OCI-LY1 (cell line): ENCODE data around the gene H3-3A.
A peak's percentile ranks its signal among the peaks of the same experiment; 100 is the strongest.

ENCODE experiments used
- H2AFZ ChIP-seq: fragments of 200-600 bp; sonication (generic), shearing (Covaris generic); 2 replicates; pipeline ENCODE4 v1.6.0; 2014; ENCODE audit warnings: antibody characterized with exemption, mild to moderate bottlenecking, low read length
- H3F3A ChIP-seq: fragments of 200-600 bp; sonication (generic), shearing (Covaris generic); 2 replicates; pipeline ENCODE4 v1.6.0; 2014; ENCODE audit warnings: mild to moderate bottlenecking, antibody characterized with exemption, low read length, moderate library complexity; ENCODE audit not compliant: insufficient read depth
- H3K27ac ChIP-seq: fragments of 200-600 bp; sonication (generic); 2 replicates; pipeline ENCODE4 v1.5.1; 2014; ENCODE audit warnings: low read length, mixed run types, mild to moderate bottlenecking, low read depth; ENCODE audit not compliant: poor library complexity, severe bottlenecking
- H3K27me3 ChIP-seq: fragments of 200-600 bp; sonication (generic); 2 replicates; pipeline ENCODE4 v1.6.0; 2014; ENCODE audit warnings: antibody characterized with exemption, mild to moderate bottlenecking, low read length, moderate library complexity; ENCODE audit not compliant: insufficient read depth
- H3K36me3 ChIP-seq: fragments of 200-600 bp; sonication (generic); 2 replicates; pipeline ENCODE4 v1.6.1; 2014; ENCODE audit warnings: mild to moderate bottlenecking, antibody characterized with exemption, low read length, moderate library complexity, mixed read lengths; ENCODE audit not compliant: insufficient read depth
- H3K4me1 ChIP-seq: fragments of 200-600 bp; sonication (generic); 2 replicates; pipeline ENCODE4 v1.5.1; 2014; ENCODE audit warnings: mild to moderate bottlenecking, low read length, moderate library complexity; ENCODE audit not compliant: insufficient read depth, severe bottlenecking
- H3K4me2 ChIP-seq: fragments of 200-600 bp; sonication (generic), shearing (Covaris generic); 2 replicates; pipeline ENCODE4 v1.6.1; 2014; ENCODE audit warnings: low read length
- H3K4me3 ChIP-seq: fragments of 200-600 bp; sonication (generic); 2 replicates; pipeline ENCODE4 v1.5.1; 2014; ENCODE audit warnings: low read length, low read depth, mild to moderate bottlenecking, mixed read lengths; ENCODE audit not compliant: poor library complexity, severe bottlenecking
- H3K79me2 ChIP-seq: fragments of 200-600 bp; shearing (Covaris generic); 2 replicates; pipeline ENCODE4 v1.6.1; 2016; ENCODE audit warnings: mixed run types, low read length, mixed read lengths; ENCODE audit not compliant: insufficient read depth
- H3K9ac ChIP-seq: fragments of 200-600 bp; sonication (generic), shearing (Covaris generic); 2 replicates; pipeline ENCODE4 v1.6.1; 2014; ENCODE audit warnings: mild to moderate bottlenecking, low read length, mixed read lengths
- H3K9me2 ChIP-seq: fragments of 200-600 bp; sonication (generic), shearing (Covaris generic); 2 replicates; pipeline ENCODE4 v1.6.1; 2014; ENCODE audit warnings: low read depth, mild to moderate bottlenecking, low read length, mixed read lengths
- H3K9me3 ChIP-seq: fragments of 200-600 bp; shearing (Covaris generic); 2 replicates; pipeline ENCODE4 v1.6.1; 2014; ENCODE audit warnings: low read length, mixed read lengths
- H4K20me1 ChIP-seq: fragments of 200-600 bp; sonication (generic), shearing (Covaris generic); 2 replicates; pipeline ENCODE4 v1.6.0; 2016; ENCODE audit warnings: mild to moderate bottlenecking, low read length; ENCODE audit not compliant: insufficient read depth
- EZH2 ChIP-seq: fragments of 200-600 bp; sonication (generic), shearing (Covaris generic); IDR thresholded peaks from 2 replicates; pipeline ENCODE4 v1.8.0; 2017; ENCODE audit warnings: borderline replicate concordance, mixed run types, mild to moderate bottlenecking, antibody characterized with exemption, low read length, moderate library complexity, mixed read lengths
- TF ChIP-seq, protein P1 (sequence below): fragments of 200-600 bp; sonication (generic), shearing (Covaris generic); IDR thresholded peaks from 2 replicates; pipeline ENCODE4 v1.5.1; 2017; ENCODE audit warnings: mild to moderate bottlenecking, antibody characterized with exemption, low read length, moderate library complexity, mixed read lengths

The H3-3A gene

DNA sequence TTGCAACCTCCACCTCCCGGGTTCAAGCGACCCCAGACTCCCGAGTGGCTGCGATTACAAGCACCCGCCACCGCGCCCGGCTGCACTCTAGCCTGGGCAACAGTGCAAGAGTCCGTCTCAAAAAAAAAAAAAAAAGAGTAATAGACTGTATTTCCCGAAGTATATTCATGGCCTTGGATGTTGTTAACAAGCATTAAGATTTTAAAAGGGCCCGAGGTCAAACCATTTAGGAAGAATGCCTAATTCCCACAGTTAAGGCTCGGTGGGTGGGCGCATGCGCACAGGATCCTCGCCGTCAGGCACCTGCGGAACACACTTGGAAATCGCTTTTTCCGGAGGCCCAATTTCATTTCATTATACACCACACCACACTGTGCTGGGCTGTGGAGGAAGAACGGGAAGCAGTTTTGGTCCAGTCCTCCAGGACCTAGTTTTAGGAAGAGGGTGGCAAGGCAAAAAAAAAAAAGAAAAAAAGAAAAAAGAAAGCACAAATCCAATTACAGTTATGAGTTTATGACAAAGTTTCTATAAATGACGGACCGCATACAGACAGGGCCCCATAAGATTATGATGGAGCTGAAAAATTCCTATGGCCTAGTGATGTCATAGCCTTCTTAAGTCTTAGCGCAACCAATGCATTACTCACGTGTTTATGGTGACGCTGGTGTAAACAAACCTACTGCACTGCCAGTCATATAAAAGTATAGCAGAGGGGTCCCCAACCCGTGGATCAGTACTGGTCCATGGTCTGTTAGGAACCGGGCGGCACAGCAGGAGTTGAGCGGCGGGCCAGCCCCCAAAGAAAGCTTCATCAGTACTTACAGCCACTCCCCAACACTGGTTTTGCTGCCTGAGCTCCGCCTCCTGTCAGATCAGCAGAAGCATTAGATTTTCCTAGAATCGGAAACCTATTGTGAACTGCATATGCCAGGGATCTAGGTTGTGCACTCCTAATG, 38.2 kb downstream of the H3-3A start:
- Histone ChIP-seq H3K4me2 (peak overlapping the region; percentile 85), H3F3A (no peaks in the 10 kb centered on the region), H3K79me2 (no peaks in the 10 kb centered on the region), H3K27ac (no peak overlapping the region), H3K36me3 (no peaks in the 10 kb centered on the region), H3K9ac (peak overlapping the region; percentile 36), H2AFZ (no peak overlapping the region), H4K20me1 (no peaks in the 10 kb centered on the region), H3K9me2 (no peaks in the 10 kb centered on the region), H3K27me3 (peaks cover 15% of the 10 kb centered on the region; the same call in 1 of the 2 replicates), H3K9me3 (no peaks in the 10 kb centered on the region), H3K4me1 (peaks cover 12% of the 10 kb centered on the region), H3K4me3 (peak overlapping the region; percentile 60)
- TF ChIP-seq EZH2 = no peak
- TF ChIP-seq, protein P1, sequence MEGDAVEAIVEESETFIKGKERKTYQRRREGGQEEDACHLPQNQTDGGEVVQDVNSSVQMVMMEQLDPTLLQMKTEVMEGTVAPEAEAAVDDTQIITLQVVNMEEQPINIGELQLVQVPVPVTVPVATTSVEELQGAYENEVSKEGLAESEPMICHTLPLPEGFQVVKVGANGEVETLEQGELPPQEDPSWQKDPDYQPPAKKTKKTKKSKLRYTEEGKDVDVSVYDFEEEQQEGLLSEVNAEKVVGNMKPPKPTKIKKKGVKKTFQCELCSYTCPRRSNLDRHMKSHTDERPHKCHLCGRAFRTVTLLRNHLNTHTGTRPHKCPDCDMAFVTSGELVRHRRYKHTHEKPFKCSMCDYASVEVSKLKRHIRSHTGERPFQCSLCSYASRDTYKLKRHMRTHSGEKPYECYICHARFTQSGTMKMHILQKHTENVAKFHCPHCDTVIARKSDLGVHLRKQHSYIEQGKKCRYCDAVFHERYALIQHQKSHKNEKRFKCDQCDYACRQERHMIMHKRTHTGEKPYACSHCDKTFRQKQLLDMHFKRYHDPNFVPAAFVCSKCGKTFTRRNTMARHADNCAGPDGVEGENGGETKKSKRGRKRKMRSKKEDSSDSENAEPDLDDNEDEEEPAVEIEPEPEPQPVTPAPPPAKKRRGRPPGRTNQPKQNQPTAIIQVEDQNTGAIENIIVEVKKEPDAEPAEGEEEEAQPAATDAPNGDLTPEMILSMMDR = no peak

DNA sequence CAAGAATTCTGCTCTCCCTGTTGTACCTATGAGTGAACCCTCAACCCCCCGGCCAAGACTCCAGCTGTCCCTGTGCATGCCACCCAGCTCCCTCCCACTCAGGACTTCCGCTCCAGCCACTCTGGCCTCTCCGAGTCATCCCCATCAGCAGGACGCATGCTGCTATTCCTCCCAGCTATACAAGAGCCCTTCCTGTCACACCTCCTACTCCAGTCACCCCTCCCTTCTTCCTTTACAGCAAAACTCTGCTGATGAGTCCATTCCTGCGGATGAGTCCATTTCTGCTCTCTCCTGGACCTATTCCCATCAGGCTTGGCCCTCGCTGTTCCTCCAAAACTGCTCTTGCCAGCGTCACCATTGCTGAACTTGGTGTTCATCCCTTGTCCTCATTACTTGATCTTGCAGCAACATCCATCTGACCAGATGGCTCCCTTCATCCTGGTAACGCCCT, 42.2 kb downstream of the H3-3A start:
- TF ChIP-seq, protein P1 = no peak
- no peak for TF ChIP-seq EZH2
- no peak overlapping the region for H3K9ac ChIP-seq
- H3F3A ChIP-seq = no peaks in the 10 kb centered on the region
- H3K36me3 ChIP-seq = no peaks in the 10 kb centered on the region
- H3K27me3 ChIP-seq = peaks cover 5% of the 10 kb centered on the region; the same call in 1 of the 2 replicates
- H3K9me2 ChIP-seq = no peaks in the 10 kb centered on the region
- no peaks in the 10 kb centered on the region for H3K79me2 ChIP-seq
- H3K4me3 ChIP-seq = no peak overlapping the region
- H3K4me1 ChIP-seq = peaks cover 12% of the 10 kb centered on the region
- H3K9me3 ChIP-seq = no peaks in the 10 kb centered on the region
- no peak overlapping the region for H2AFZ ChIP-seq
- H4K20me1 ChIP-seq = no peaks in the 10 kb centered on the region
- H3K27ac ChIP-seq = no peak overlapping the region
- no peak overlapping the region for H3K4me2 ChIP-seq

DNA sequence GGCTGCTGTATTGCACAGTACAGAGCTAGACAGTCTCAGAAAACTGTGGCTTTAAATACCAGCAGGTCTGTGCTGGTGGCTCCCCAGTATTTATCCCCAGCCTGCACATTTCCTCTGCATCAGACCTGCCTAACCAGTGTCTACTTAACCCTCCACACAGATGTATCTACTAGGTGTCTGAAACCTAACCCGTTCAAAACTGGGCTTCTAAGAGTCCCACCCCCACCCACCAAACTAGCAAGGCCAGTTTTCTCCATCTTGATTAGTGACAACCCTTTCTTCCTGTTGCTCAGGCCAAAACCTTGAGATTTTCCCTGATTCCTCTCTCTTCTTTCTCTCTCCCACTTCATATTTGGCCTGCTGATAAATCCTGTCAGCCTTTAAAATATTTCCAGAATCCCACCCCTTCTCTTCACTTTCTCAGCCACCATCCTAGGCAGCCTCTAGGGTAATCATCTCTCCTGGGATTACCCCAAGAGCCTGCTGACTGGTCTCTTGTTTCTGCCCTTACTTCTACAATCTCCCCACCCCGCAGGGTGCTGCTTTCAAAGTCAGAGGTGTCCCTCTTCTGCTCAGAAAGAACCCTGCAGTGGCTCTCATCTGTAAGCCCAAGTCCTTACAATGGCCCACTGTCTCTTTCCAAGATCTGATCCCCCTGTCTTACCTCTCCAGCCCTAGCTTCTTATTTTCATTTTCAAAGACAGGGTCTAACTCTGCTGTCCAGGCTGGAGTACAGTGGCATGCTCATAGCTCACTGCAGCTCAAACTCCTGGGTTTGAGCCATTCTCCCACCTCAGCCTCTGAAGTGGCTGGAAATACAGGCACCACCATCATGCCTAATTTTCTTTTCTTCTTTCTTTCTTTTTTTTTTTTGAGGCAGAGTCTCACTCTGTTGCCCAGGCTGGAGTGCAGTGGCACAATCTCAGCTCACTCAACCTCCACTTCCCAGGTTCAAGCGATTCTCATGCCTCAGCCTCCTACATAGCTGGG, 45.2 kb downstream of the H3-3A start:
- no peak overlapping the region for H3K27ac ChIP-seq

More for the DNA sequence above, 45.2 kb downstream of the H3-3A start:
- Histone ChIP-seq H3F3A (no peaks in the 10 kb centered on the region), H3K27me3 (no peaks in the 10 kb centered on the region; the same call in 1 of the 2 replicates), H3K9ac (no peak overlapping the region), H3K9me3 (no peaks in the 10 kb centered on the region), H3K4me1 (peaks cover 13% of the 10 kb centered on the region), H3K9me2 (no peaks in the 10 kb centered on the region), H2AFZ (no peak overlapping the region), H3K4me2 (no peak overlapping the region), H4K20me1 (no peaks in the 10 kb centered on the region), H3K36me3 (no peaks in the 10 kb centered on the region), H3K79me2 (no peaks in the 10 kb centered on the region), H3K4me3 (no peak overlapping the region)
- TF ChIP-seq, protein P1 = no peak; the same call in 1 of the 2 replicates
- no peak for TF ChIP-seq EZH2
